Neutrophil (primary cell): ENCODE results near the gene GPR160.
A peak's percentile ranks its signal among the peaks of the same experiment; 100 is the strongest.

ENCODE experiments used
- H3K27ac ChIP-seq: fragments of 200-600 bp; sonication (generic); 2 replicates; pipeline ENCODE4 v1.5.1; 2016; ENCODE audit warnings: mild to moderate bottlenecking, moderate library complexity
- H3K27me3 ChIP-seq: fragments of 200-600 bp; sonication (generic); 2 replicates; pipeline ENCODE4 v1.6.0; 2016; ENCODE audit warnings: mild to moderate bottlenecking
- H3K36me3 ChIP-seq: fragments of 200-600 bp; sonication (generic); 2 replicates; pipeline ENCODE4 v1.5.1; 2017
- H3K4me1 ChIP-seq, 2 experiments: fragments of 200-600 bp in 1 of 2; sonication (generic) in 1 of 2; 1 replicate in 1 of 2; 2 replicates in 1 of 2; pipeline versions ENCODE4 v1.5.1 to v1.6.1; 2013 to 2016; ENCODE audit warnings: low read depth in 1 of 2, low read length in 1 of 2, mild to moderate bottlenecking in 1 of 2, moderate library complexity in 1 of 2; ENCODE audit not compliant: control insufficient read depth in 1 of 2, insufficient read depth in 1 of 2
- H3K4me3 ChIP-seq, 2 experiments: fragments of 200-600 bp in 1 of 2; sonication (generic) in 1 of 2; 1 replicate in 1 of 2; 2 replicates in 1 of 2; pipeline ENCODE4 v1.5.1; 2013 to 2016; ENCODE audit warnings: low read depth in 1 of 2, low read length in 1 of 2, mild to moderate bottlenecking in 1 of 2, moderate library complexity in 1 of 2
- H3K9me3 ChIP-seq: fragments of 200-600 bp; sonication (generic); 2 replicates; pipeline ENCODE4 v1.5.1; 2016
- TF ChIP-seq, protein P1 (sequence below): fragments of 200-600 bp; sonication (generic); IDR thresholded peaks from 2 replicates; pipeline ENCODE4 v1.5.1; 2016; ENCODE audit warnings: antibody characterized with exemption

The GPR160 gene

DNA sequence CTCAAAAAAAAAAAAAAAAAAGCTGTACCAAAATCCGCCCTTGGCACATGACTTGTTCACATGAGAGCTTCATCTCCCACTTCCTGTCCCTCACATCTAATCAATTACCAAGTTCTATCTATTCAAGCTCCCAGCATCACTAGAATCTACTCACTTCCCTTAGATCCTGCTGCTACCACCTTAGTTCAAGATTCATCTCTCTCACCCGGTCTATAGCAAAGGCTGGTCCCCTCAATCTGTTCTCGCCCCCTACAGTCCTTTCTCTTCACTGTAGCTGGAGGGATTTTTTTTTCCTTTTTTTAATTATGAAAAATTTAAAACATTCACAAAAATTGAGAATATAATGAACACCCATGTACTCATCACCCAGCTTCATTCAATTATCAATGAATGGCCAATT lies 16.7 kb upstream of the GPR160 start:
- Histone ChIP-seq H3K27ac (no peak overlapping the region), H3K4me1 (peaks cover 35 to 39% of the 10 kb centered on the region in 2 experiments), H3K36me3 (no peaks in the 10 kb centered on the region), H3K9me3 (no peaks in the 10 kb centered on the region), H3K27me3 (no peaks in the 10 kb centered on the region), H3K4me3 (no peak overlapping the region)
- TF ChIP-seq, protein P1, sequence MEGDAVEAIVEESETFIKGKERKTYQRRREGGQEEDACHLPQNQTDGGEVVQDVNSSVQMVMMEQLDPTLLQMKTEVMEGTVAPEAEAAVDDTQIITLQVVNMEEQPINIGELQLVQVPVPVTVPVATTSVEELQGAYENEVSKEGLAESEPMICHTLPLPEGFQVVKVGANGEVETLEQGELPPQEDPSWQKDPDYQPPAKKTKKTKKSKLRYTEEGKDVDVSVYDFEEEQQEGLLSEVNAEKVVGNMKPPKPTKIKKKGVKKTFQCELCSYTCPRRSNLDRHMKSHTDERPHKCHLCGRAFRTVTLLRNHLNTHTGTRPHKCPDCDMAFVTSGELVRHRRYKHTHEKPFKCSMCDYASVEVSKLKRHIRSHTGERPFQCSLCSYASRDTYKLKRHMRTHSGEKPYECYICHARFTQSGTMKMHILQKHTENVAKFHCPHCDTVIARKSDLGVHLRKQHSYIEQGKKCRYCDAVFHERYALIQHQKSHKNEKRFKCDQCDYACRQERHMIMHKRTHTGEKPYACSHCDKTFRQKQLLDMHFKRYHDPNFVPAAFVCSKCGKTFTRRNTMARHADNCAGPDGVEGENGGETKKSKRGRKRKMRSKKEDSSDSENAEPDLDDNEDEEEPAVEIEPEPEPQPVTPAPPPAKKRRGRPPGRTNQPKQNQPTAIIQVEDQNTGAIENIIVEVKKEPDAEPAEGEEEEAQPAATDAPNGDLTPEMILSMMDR: no peak

DNA sequence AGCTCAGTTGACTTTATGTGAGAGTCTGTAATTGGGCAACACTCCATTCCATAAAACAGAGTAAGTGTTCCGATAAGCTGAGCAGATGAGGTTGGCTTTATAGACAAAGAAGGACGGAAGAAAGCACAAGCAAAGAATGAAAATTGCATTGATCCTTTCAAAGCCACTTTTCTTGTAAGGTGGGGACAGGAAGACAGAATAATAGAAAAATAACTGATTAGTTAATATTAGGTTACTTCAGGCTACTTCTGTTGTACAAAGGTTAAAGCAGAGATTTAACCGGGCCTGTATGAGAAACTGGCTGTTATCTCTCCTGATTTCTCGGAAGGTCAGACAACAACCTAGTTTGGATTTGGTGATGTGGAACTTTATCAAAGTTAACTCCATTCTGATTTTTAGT lies 15.5 kb upstream of the GPR160 start:
- TF ChIP-seq, protein P1: no peak
- Histone ChIP-seq H3K27ac (no peak overlapping the region), H3K4me1 (peaks cover 48 to 51% of the 10 kb centered on the region in 2 experiments), H3K4me3 (no peak overlapping the region), H3K27me3 (no peaks in the 10 kb centered on the region), H3K9me3 (no peaks in the 10 kb centered on the region), H3K36me3 (no peaks in the 10 kb centered on the region)

DNA sequence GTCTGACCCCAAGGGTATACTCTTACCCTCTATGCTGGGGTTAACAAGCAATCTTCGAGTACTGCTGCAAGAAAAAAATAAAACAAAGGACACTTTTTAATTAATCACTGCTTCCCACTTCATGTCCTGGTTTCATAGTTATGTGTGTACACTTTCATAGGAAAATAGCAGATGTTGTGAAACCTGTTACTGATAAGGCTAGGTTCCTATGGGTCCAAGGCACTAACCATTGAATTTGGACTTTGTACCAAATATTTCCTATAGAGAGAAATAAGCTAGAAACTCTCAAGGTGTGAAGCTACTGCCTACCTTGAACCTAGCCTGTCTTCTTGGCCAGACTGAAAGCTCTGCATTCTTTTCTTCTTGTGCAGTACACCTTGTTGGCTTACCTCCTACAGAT lies 14.6 kb upstream of the GPR160 start:
- peaks cover 56 to 59% of the 10 kb centered on the region in 2 experiments for H3K4me1 ChIP-seq
- TF ChIP-seq, protein P1: no peak
- H3K4me3 ChIP-seq: no peak overlapping the region
- H3K27me3 ChIP-seq: no peaks in the 10 kb centered on the region
- H3K27ac ChIP-seq: peak overlapping the region; percentile 18
- no peaks in the 10 kb centered on the region for H3K36me3 ChIP-seq
- no peaks in the 10 kb centered on the region for H3K9me3 ChIP-seq

DNA sequence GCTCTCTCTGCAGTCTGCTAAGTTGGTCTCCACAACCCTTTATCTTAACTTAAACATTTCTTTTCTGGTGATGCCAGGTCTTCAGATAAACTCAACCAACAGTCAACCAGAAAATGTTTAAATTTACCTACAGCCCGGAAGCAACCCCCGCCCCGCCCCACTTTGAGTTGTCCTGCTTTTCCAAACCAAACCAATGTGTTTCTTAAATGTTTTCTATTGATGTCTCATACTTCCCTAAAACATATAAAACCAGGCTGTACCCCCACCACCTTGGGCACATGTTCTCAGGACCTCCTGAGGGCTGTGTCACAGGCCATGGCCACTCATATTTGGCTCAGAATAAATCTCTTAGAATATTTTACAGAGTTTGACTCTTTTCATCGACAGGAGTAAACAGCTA lies 13.2 kb upstream of the GPR160 start:
- H3K9me3 ChIP-seq: no peaks in the 10 kb centered on the region
- H3K36me3 ChIP-seq: no peaks in the 10 kb centered on the region
- peaks cover 57 to 59% of the 10 kb centered on the region in 2 experiments for H3K4me1 ChIP-seq
- H3K27ac ChIP-seq: peak overlapping the region; percentile 90
- no peaks in the 10 kb centered on the region for H3K27me3 ChIP-seq
- TF ChIP-seq, protein P1: no peak
- H3K4me3 ChIP-seq: peak overlapping the region; percentile 50 to 53

DNA sequence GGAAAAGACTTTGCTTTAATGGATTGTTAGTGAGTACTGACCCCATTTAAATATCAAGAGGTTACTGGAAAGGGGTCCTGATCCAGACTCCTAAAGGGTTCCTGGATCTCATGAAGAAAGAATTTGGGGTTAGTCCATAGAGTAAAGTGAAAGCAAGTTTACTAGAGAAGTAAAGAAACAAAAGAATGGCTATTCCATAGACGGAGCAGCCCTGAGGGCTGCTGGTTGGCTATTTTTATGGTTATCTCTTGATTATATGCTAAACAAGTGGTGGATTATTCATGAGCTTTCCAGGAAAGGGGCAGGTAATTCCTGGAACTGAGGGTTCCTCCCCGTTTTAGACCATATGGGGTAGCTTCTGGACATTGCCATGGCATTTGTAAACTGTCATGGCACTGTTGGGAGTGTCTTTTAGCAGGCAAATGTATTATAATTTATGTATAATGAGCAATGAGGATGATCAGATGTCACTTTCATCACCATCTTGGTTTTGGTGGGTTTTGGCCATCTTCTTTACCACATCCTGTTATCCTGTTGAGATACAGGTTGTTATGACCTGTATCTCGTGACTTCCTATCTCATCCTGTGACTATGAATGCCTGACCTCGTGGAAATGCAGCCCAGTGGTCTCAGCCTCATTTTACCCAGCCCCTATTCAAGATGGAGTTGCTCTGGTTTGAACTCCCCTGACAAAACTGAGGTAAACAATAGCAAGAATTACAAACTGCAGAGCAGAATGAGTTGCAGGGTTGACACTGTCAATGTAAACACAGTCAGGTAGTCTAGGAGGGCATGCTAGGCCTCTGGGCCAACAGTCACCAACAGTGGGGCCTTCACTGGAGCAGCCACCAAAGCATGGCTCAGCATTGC lies 10.3 kb upstream of the GPR160 start:
- H3K9me3 ChIP-seq: no peaks in the 10 kb centered on the region
- peak overlapping the region; percentile 90 for H3K27ac ChIP-seq
- TF ChIP-seq, protein P1: no peak
- H3K4me1 ChIP-seq: peaks cover 57% of the 10 kb centered on the region in 2 experiments
- no peaks in the 10 kb centered on the region for H3K27me3 ChIP-seq
- H3K36me3 ChIP-seq: no peaks in the 10 kb centered on the region
- no peak overlapping the region for H3K4me3 ChIP-seq
